GM23338 (cell line): ENCODE data around the gene CNDP1. TPM values are rescaled to one million over a fixed set of nuclear protein-coding genes. Genes with fewer than 3 reads are reported as not detected.
A peak's percentile ranks its signal among the peaks of the same experiment; 100 is the strongest.

ENCODE experiments used
- ATAC-seq: fragments of 200-7000 bp; cut with Tn5 transposase; 3 replicates; pipeline ENCODE4 v1.9.1; 2020
- DNase-seq: peaks from one replicate; pipeline ENCODE4 v3.0.0-alpha.2; 2015; ENCODE audit warnings: low spot score
- H2AFZ ChIP-seq: fragments of 200-600 bp; sonication (generic); 2 replicates; pipeline ENCODE4 v1.8.0; 2016; ENCODE audit warnings: antibody characterized with exemption, mild to moderate bottlenecking, moderate library complexity
- H3F3A ChIP-seq: fragments of 200-600 bp; sonication (generic); replicated peaks from 2 replicates; pipeline ENCODE4 v1.8.0; 2017; ENCODE audit warnings: antibody characterized with exemption, mixed run types, low read depth
- H3K27ac ChIP-seq: fragments of 200-600 bp; sonication (generic); 2 replicates; pipeline ENCODE4 v1.6.1; 2016; ENCODE audit warnings: low read depth
- H3K27me3 ChIP-seq: fragments of 200-600 bp; sonication (generic); 2 replicates; pipeline ENCODE4 v1.8.0; 2016; ENCODE audit warnings: mild to moderate bottlenecking, mixed run types, moderate library complexity; ENCODE audit not compliant: insufficient read depth
- H3K36me3 ChIP-seq: fragments of 200-600 bp; sonication (generic); 2 replicates; pipeline ENCODE4 v1.8.0; 2016; ENCODE audit warnings: mild to moderate bottlenecking; ENCODE audit not compliant: insufficient read depth
- H3K4me1 ChIP-seq: fragments of 200-600 bp; sonication (generic); 2 replicates; pipeline ENCODE4 v1.8.0; 2016; ENCODE audit warnings: mild to moderate bottlenecking, moderate library complexity; ENCODE audit not compliant: insufficient read depth
- H3K4me2 ChIP-seq: fragments of 200-600 bp; sonication (generic); 2 replicates; pipeline ENCODE4 v1.7.1; 2017; ENCODE audit warnings: mixed run types
- H3K4me3 ChIP-seq: fragments of 200-600 bp; sonication (generic); 2 replicates; pipeline ENCODE4 v1.6.1; 2016; ENCODE audit warnings: mixed run types
- H3K79me2 ChIP-seq: fragments of 200-600 bp; sonication (generic); replicated peaks from 2 replicates; pipeline ENCODE4 v1.8.0; 2017; ENCODE audit warnings: mild to moderate bottlenecking; ENCODE audit not compliant: insufficient read depth
- H3K9me2 ChIP-seq: fragments of 200-600 bp; sonication (generic); 2 replicates; pipeline ENCODE4 v1.8.0; 2017; ENCODE audit not compliant: insufficient read depth
- H4K20me1 ChIP-seq: fragments of 200-600 bp; sonication (generic); replicated peaks from 2 replicates; pipeline ENCODE4 v1.8.0; 2017; ENCODE audit warnings: mild to moderate bottlenecking; ENCODE audit not compliant: insufficient read depth
- H3K27ac Mint-ChIP-seq: 2 replicates; pipeline ENCODE4 v1.8.0; 2020; ENCODE audit warnings: inconsistent platforms, mild to moderate bottlenecking, moderate library complexity, mixed read lengths
- H3K27me3 Mint-ChIP-seq: 3 replicates; pipeline ENCODE4 v1.8.0; 2022; ENCODE audit warnings: low read depth, mild to moderate bottlenecking, moderate library complexity, mixed read lengths, inconsistent platforms; ENCODE audit not compliant: insufficient read depth, poor library complexity
- H3K36me3 Mint-ChIP-seq: 3 replicates; pipeline ENCODE4 v1.8.0; 2021; ENCODE audit warnings: low read depth, mild to moderate bottlenecking, inconsistent platforms, moderate library complexity, mixed read lengths
- H3K4me1 Mint-ChIP-seq: 3 replicates; pipeline ENCODE4 v1.8.0; 2020; ENCODE audit warnings: mild to moderate bottlenecking, inconsistent platforms, mixed read lengths
- H3K4me3 Mint-ChIP-seq: 3 replicates; pipeline ENCODE4 v1.8.0; 2021; ENCODE audit warnings: moderate library complexity, mild to moderate bottlenecking, inconsistent platforms, mixed read lengths
- H3K9me3 Mint-ChIP-seq: 3 replicates; pipeline ENCODE4 v1.8.0; 2020; ENCODE audit warnings: moderate library complexity, mild to moderate bottlenecking, inconsistent platforms, mixed read lengths
- CREB1 ChIP-seq: fragments of 250-450 bp; sonication (Bioruptor Pico); IDR thresholded peaks from 2 replicates; pipeline ENCODE4 v1.5.0; 2020; ENCODE audit warnings: low read depth, mild to moderate bottlenecking, moderate library complexity
- CTCF ChIP-seq, 2 experiments: fragments of 200-600 bp in 1 of 2; sonication (generic) in 1 of 2; conservative IDR thresholded peaks; 2 replicates each; pipeline versions ENCODE4 v1.5.1 to v1.6.1; 2016 to 2017; ENCODE audit warnings: antibody characterized with exemption in 2 of 2, low read depth in 2 of 2, mild to moderate bottlenecking in 2 of 2, moderate library complexity in 1 of 2
- JUNB ChIP-seq: IDR thresholded peaks from one replicate; pipeline ENCODE4 v1.6.1; 2016; ENCODE audit warnings: antibody characterized with exemption; ENCODE audit not compliant: unreplicated experiment
- POLR2AphosphoS5 ChIP-seq: IDR thresholded peaks from 2 replicates; pipeline ENCODE4 v1.6.1; 2016; ENCODE audit warnings: antibody characterized with exemption, low read depth
- STAT1 ChIP-seq: IDR thresholded peaks from one replicate; pipeline ENCODE4 v1.6.1; 2016; ENCODE audit warnings: antibody characterized with exemption; ENCODE audit not compliant: unreplicated experiment
- ZNF114 ChIP-seq: fragments of 250-450 bp; sonication (Bioruptor Pico); IDR thresholded peaks from 2 replicates; pipeline ENCODE4 v1.5.0; 2020; ENCODE audit warnings: mild to moderate bottlenecking, moderate library complexity
- ZNF331 ChIP-seq: fragments of 250-450 bp; sonication (Bioruptor Pico); IDR thresholded peaks from 2 replicates; pipeline ENCODE4 v1.5.0; 2020; ENCODE audit warnings: low read depth, mild to moderate bottlenecking, moderate library complexity
- ZNF462 ChIP-seq: fragments of 250-450 bp; sonication (Bioruptor Pico); IDR thresholded peaks from 2 replicates; pipeline ENCODE4 v1.5.0; 2020; ENCODE audit warnings: mild to moderate bottlenecking, moderate library complexity
- polyA plus RNA-seq: library from polyadenylated mRNA; unstranded; fragments of >200 nt; fragmentation: Nextera tagmentation; extraction: Ambion mirVana; gene quantifications from 2 replicates; pipeline ENCODE4 v1.2.1, GENCODE V29; 2016
- total RNA-seq: library from RNA; depleted of rRNA; stranded (reverse); fragments of >200 nt; shearing (Covaris generic); gene quantifications from 2 replicates; pipeline ENCODE4 v1.2.3, GENCODE V29; 2014

Gene CNDP1
- total and polyA plus RNA-seq, 2 experiments from 2014 or later, result 0.03 to 0.11 TPM

GRCh38 chr18:74598350-74599001 is 64.2 kb downstream of the CNDP1 start:
- Histone ChIP-seq H3K4me3 (peak overlapping the region; percentile 97), H3F3A (no peaks in the 10 kb centered on the region), H3K36me3 (no peaks in the 10 kb centered on the region), H3K79me2 (peaks cover 27% of the 10 kb centered on the region), H2AFZ (peak overlapping the region; percentile 97), H3K4me1 (peaks cover 21% of the 10 kb centered on the region), H3K27me3 (0 out of 2 replicates have a peak, but pooled peaks cover 3% of the 10 kb centered on the region), H4K20me1 (no peaks in the 10 kb centered on the region), H3K4me2 (peak overlapping the region; percentile 81), H3K9me2 (no peaks in the 10 kb centered on the region), H3K27ac (peak overlapping the region; percentile 80; the same call in 1 of the 2 replicates)
- Mint-ChIP-seq H3K9me3 (no peaks in the 10 kb centered on the region), H3K27ac (peak overlapping the region; percentile 81; the same call in 1 of the 2 replicates), H3K4me1 (peaks cover 12% of the 10 kb centered on the region), H3K36me3 (peaks cover 13% of the 10 kb centered on the region; the same call in 2 of the 3 replicates), H3K27me3 (peaks cover 6% of the 10 kb centered on the region), H3K4me3 (peak overlapping the region; percentile 93)
- ATAC-seq (peak; percentile 54), DNase-seq (peak; percentile 52)
- TF ChIP-seq POLR2AphosphoS5 (no peak; the same call in none of the 2 replicates), CTCF (conservative IDR thresholded peaks at IDR 0.05; ENCODE audit: low read depth in 2 of 2) (no peak), CREB1 (CRISPR knock-in tag) (no peak), JUNB (no peak), ZNF331 (CRISPR knock-in tag) (no peak), ZNF114 (CRISPR knock-in tag) (no peak)

GRCh38 chr18:74604361-74604760 is 70.1 kb downstream of the CNDP1 start:
- no peak overlapping the region for H3K27ac Mint-ChIP-seq
- Histone ChIP-seq H3K36me3 (no peaks in the 10 kb centered on the region), H3K27ac (no peak overlapping the region), H3K79me2 (peaks cover 28% of the 10 kb centered on the region), H3K4me3 (no peak overlapping the region), H2AFZ (no peak overlapping the region), H3K9me2 (no peaks in the 10 kb centered on the region; the same call in 1 of the 2 replicates), H3K4me1 (peaks cover under 1% of the 10 kb centered on the region; the same call in 1 of the 2 replicates), H3K4me2 (no peak overlapping the region), H3K27me3 (0 out of 2 replicates have a peak, but pooled peaks cover under 1% of the 10 kb centered on the region), H3F3A (no peaks in the 10 kb centered on the region), H4K20me1 (no peaks in the 10 kb centered on the region)
- TF ChIP-seq CTCF (conservative IDR thresholded peaks at IDR 0.05; ENCODE audit: low read depth in 2 of 2) (no peak), ZNF462 (CRISPR knock-in tag) (no peak), JUNB (no peak), STAT1 (no peak), ZNF114 (CRISPR knock-in tag) (no peak)
- H3K27me3 Mint-ChIP-seq, result peaks cover 6% of the 10 kb centered on the region
- H3K9me3 Mint-ChIP-seq, result no peaks in the 10 kb centered on the region
- ATAC-seq (no peak), DNase-seq (no peak)
- H3K36me3 Mint-ChIP-seq, result no peaks in the 10 kb centered on the region
- H3K4me1 Mint-ChIP-seq, result no peaks in the 10 kb centered on the region; the same call in 1 of the 3 replicates
- H3K4me3 Mint-ChIP-seq, result no peak overlapping the region
